HCT116 (cell line): ENCODE results near the gene RIC8B. TPM values are rescaled to one million over a fixed set of nuclear protein-coding genes. Genes with fewer than 3 reads are reported as not detected.
A peak's percentile ranks its signal among the peaks of the same experiment; 100 is the strongest.

Experiments
- ATAC-seq: fragments of 200-7000 bp; cut with Tn5 transposase; 2 replicates; pipeline ENCODE4 v1.9.1; 2020; ENCODE audit warnings: mild to moderate bottlenecking, moderate library complexity
- BruUV-seq: library from RNA; stranded (reverse); fragments of 400-500 nt; replicated peaks from 2 replicates; lab custom pipeline; 2021; lab: Mats Ljungman, UMichigan
- CTCF ChIA-PET: fragments of 300-600 bp; sonication (Branson Sonifier 250); formaldehyde crosslinking; loops from one replicate; lab custom pipeline; 2021; ENCODE audit warnings: antibody characterized with exemption; lab: Charles Lee
- POLR2A ChIA-PET: fragments of 300-600, 350-600 bp; sonication (Branson Sonifier 250); formaldehyde crosslinking; loops from one replicate; lab custom pipeline; 2021; ENCODE audit warnings: antibody characterized with exemption; lab: Charles Lee
- RAD21 ChIA-PET, 2 experiments: fragments of 300-600 bp; sonication (Branson Sonifier 250); formaldehyde crosslinking; loops; one replicate each; lab custom pipeline; 2023; ENCODE audit warnings: low total read pairs in 2 of 2; ENCODE audit not compliant: uncharacterized antibody in 2 of 2, unreplicated experiment in 2 of 2, low non-redundant PET in 1 of 2; lab: Charles Lee
- DNase-seq: peaks from one replicate; pipeline ENCODE4 v3.0.0-alpha.2; 2010; ENCODE audit warnings: low read depth, low spot score
- H2AFZ ChIP-seq: fragments of 200-600 bp; shearing (Covaris generic), sonication (generic); 2 replicates; pipeline ENCODE4 v1.6.1; 2017; ENCODE audit warnings: low read depth, mixed run types, mixed read lengths, antibody characterized with exemption, low read length; ENCODE audit not compliant: poor library complexity, severe bottlenecking
- H3K27ac ChIP-seq: 2 replicates; pipeline ENCODE4 v1.5.1; 2012; ENCODE audit warnings: low read depth, low read length
- H3K27me3 ChIP-seq: fragments of 200-600 bp; sonication (generic); 2 replicates; pipeline ENCODE4 v1.6.1; 2016; ENCODE audit warnings: mixed run types, low read length, mixed read lengths; ENCODE audit not compliant: insufficient read depth
- H3K36me3 ChIP-seq, 2 experiments: fragments of 200-500 bp in 1 of 2; fragments of 200-600 bp in 1 of 2; sonication (Bioruptor generic) in 1 of 2; sonication (generic) in 1 of 2; 2 replicates each; pipeline versions ENCODE4 v1.5.1 to v1.6.1; 2014 to 2016; ENCODE audit warnings: low read length in 2 of 2, inconsistent platforms in 1 of 2, mixed read lengths in 1 of 2, mixed run types in 1 of 2; ENCODE audit not compliant: insufficient read depth in 2 of 2, control insufficient read depth in 1 of 2
- H3K4me1 ChIP-seq, 2 experiments: fragments of 200-600 bp in 1 of 2; sonication (generic) in 1 of 2; 2 replicates each; pipeline versions ENCODE4 v1.5.1 to v1.6.1; 2012 to 2017; ENCODE audit warnings: low read length in 2 of 2, inconsistent platforms in 1 of 2, mild to moderate bottlenecking in 1 of 2, mixed read lengths in 1 of 2, mixed run types in 1 of 2, moderate library complexity in 1 of 2; ENCODE audit not compliant: insufficient read depth in 2 of 2, control insufficient read depth in 1 of 2
- H3K4me2 ChIP-seq: fragments of 200-600 bp; sonication (generic); 2 replicates; pipeline ENCODE4 v1.6.1; 2017; ENCODE audit warnings: mixed run types, low read length, mixed read lengths
- H3K4me3 ChIP-seq, 2 experiments: fragments of 200-600 bp in 1 of 2; sonication (generic) in 1 of 2; replicated peaks in 1 of 2; 2 replicates each; pipeline ENCODE4 v1.5.1; 2011 to 2016; ENCODE audit warnings: low read length in 2 of 2, control low read depth in 1 of 2, low read depth in 1 of 2, mild to moderate bottlenecking in 1 of 2, mixed read lengths in 1 of 2, mixed run types in 1 of 2
- H3K79me2 ChIP-seq: fragments of 200-600 bp; sonication (generic); 2 replicates; pipeline ENCODE4 v1.6.1; 2017; ENCODE audit warnings: mild to moderate bottlenecking, mixed run types, low read length, moderate library complexity, mixed read lengths; ENCODE audit not compliant: insufficient read depth
- H3K9ac ChIP-seq: fragments of 200-600 bp; sonication (generic); 2 replicates; pipeline ENCODE4 v1.6.1; 2016; ENCODE audit warnings: low read length, mixed read lengths
- H3K9me2 ChIP-seq: fragments of 200-600 bp; sonication (generic), shearing (Covaris generic); 2 replicates; pipeline ENCODE4 v1.6.1; 2017; ENCODE audit warnings: mixed run types, mild to moderate bottlenecking, moderate library complexity; ENCODE audit not compliant: insufficient read depth
- H3K9me3 ChIP-seq, 2 experiments: fragments of 200-500 bp in 1 of 2; fragments of 200-600 bp in 1 of 2; sonication (Bioruptor generic) in 1 of 2; sonication (generic) in 1 of 2; 2 replicates each; pipeline ENCODE4 v1.6.1; 2014 to 2017; ENCODE audit warnings: low read length in 2 of 2, mixed read lengths in 2 of 2, inconsistent platforms in 1 of 2, low read depth in 1 of 2, mild to moderate bottlenecking in 1 of 2, mixed run types in 1 of 2, moderate library complexity in 1 of 2; ENCODE audit not compliant: control insufficient read depth in 1 of 2, insufficient read depth in 1 of 2
- H4K20me1 ChIP-seq: fragments of 200-600 bp; sonication (generic), shearing (Covaris generic); 2 replicates; pipeline ENCODE4 v1.6.1; 2017; ENCODE audit warnings: mixed run types, mild to moderate bottlenecking, moderate library complexity; ENCODE audit not compliant: insufficient read depth
- CEBPB ChIP-seq: IDR thresholded peaks from 2 replicates; pipeline ENCODE4 v1.6.1; 2012; ENCODE audit warnings: low read depth
- POLR2AphosphoS5 ChIP-seq: IDR thresholded peaks from 2 replicates; pipeline ENCODE4 v1.6.1; 2011; ENCODE audit warnings: mild to moderate bottlenecking, low read depth, low read length, moderate library complexity
- SIN3A ChIP-seq: IDR thresholded peaks from 2 replicates; pipeline ENCODE4 v1.6.1; 2012; ENCODE audit warnings: low read depth
- ZFX ChIP-seq: fragments of 450-650 bp; IDR thresholded peaks from 2 replicates; pipeline ENCODE4 v1.6.1; 2017
- intact Hi-C: fragments of 100-400 bp; cut with micrococcal nuclease; formaldehyde crosslinking; loops from 2 replicates; pipeline ENCODE4 v1.10.0; 2022
- total RNA-seq: library from RNA; stranded (reverse); gene quantifications from one replicate; pipeline ENCODE4 v1.2.1, GENCODE V29; 2021; ENCODE audit not compliant: unreplicated experiment
- TF ChIP-seq, protein P1 (sequence below): IDR thresholded peaks from 2 replicates; pipeline ENCODE4 v1.6.1; 2012; ENCODE audit warnings: low read depth

Gene RIC8B
- total RNA-seq, 1 experiment from 2014 or later, result 16.7 TPM

GRCh38 chr12:106774808-106775524, 484 bp downstream of the RIC8B start:
- peak overlapping the region; percentile 85 for H3K27ac ChIP-seq
- peaks cover 51% of the 10 kb centered on the region for H3K79me2 ChIP-seq
- H3K4me1 ChIP-seq, result peaks cover 8 to 33% of the 10 kb centered on the region in 2 experiments; a peak in 3 of 4 replicates
- no peak overlapping the region for H2AFZ ChIP-seq
- ATAC-seq (peak; percentile 48), DNase-seq (no peak)
- ChIA-PET CTCF (no interaction called here), RAD21 (no interaction called here), POLR2A (no interaction called here)
- no peaks in the 10 kb centered on the region for H3K36me3 ChIP-seq
- no peaks in the 10 kb centered on the region for H3K9me2 ChIP-seq
- H3K9ac ChIP-seq, result peak overlapping the region; percentile 78
- no peaks in the 10 kb centered on the region for H4K20me1 ChIP-seq
- no peak for TF ChIP-seq ZFX
- H3K4me3 ChIP-seq, result peak overlapping the region; percentile 92 to 95
- intact Hi-C loops, result no loop called here
- H3K27me3 ChIP-seq, result no peaks in the 10 kb centered on the region
- peak overlapping the region; percentile 87 for H3K4me2 ChIP-seq
- no peaks in the 10 kb centered on the region for H3K9me3 ChIP-seq
- BruUV-seq, result no TSS peak

DNA sequence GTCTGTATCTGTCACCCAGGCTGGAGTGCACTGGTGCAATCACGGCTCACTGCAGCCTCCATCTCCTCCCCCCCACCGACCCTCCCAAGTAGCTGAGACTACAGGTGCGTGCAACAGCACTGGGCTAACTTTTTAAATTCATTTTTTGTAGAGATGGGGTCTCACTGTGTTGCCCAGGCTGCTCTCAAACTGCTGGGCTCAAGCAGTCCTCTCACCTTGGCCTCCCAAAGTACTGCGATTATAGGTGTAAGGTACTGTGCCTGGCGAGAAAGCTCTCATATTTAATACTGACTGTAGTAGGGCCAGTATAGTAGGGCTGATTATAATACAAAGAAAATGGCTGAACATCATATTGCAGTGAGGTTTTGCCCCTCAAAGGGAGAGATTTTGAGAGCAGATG, 2.4 kb downstream of the RIC8B start:
- ChIA-PET POLR2A (no interaction called here), RAD21 (no interaction called here)
- peaks cover 70% of the 10 kb centered on the region for H3K79me2 ChIP-seq
- no peaks in the 10 kb centered on the region for H3K9me2 ChIP-seq
- intact Hi-C loops, result no loop called here
- H3K27me3 ChIP-seq, result no peaks in the 10 kb centered on the region
- no peak for TF ChIP-seq POLR2AphosphoS5
- no peak for TF ChIP-seq SIN3A
- TF ChIP-seq, protein P1, sequence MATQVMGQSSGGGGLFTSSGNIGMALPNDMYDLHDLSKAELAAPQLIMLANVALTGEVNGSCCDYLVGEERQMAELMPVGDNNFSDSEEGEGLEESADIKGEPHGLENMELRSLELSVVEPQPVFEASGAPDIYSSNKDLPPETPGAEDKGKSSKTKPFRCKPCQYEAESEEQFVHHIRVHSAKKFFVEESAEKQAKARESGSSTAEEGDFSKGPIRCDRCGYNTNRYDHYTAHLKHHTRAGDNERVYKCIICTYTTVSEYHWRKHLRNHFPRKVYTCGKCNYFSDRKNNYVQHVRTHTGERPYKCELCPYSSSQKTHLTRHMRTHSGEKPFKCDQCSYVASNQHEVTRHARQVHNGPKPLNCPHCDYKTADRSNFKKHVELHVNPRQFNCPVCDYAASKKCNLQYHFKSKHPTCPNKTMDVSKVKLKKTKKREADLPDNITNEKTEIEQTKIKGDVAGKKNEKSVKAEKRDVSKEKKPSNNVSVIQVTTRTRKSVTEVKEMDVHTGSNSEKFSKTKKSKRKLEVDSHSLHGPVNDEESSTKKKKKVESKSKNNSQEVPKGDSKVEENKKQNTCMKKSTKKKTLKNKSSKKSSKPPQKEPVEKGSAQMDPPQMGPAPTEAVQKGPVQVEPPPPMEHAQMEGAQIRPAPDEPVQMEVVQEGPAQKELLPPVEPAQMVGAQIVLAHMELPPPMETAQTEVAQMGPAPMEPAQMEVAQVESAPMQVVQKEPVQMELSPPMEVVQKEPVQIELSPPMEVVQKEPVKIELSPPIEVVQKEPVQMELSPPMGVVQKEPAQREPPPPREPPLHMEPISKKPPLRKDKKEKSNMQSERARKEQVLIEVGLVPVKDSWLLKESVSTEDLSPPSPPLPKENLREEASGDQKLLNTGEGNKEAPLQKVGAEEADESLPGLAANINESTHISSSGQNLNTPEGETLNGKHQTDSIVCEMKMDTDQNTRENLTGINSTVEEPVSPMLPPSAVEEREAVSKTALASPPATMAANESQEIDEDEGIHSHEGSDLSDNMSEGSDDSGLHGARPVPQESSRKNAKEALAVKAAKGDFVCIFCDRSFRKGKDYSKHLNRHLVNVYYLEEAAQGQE, result no peak
- no peak for TF ChIP-seq CEBPB
- TF ChIP-seq, all 23 proteins: peak for 0
- Histone ChIP-seq H3K9ac (no peak overlapping the region), H4K20me1 (no peaks in the 10 kb centered on the region), H3K36me3 (no peaks in the 10 kb centered on the region), H3K4me1 (peaks cover 13 to 40% of the 10 kb centered on the region in 2 experiments; a peak in 3 of 4 replicates), H3K27ac (no peak overlapping the region), H3K4me2 (no peak overlapping the region), H3K4me3 (no peak overlapping the region), H3K9me3 (no peaks in the 10 kb centered on the region), H2AFZ (no peak overlapping the region)
- no peak for ATAC-seq
- no TSS peak for BruUV-seq
- no peak for DNase-seq
- CTCF ChIA-PET, result no interaction called here
